Adrenal gland (tissue), 12 donors: Measurements from ENCODE around the gene PDZRN3. TPM values are rescaled to one million over a fixed set of nuclear protein-coding genes. Genes with fewer than 3 reads are reported as not detected.

ENCODE experiments used
- DNase-seq, 7 donors: peaks; one replicate each; pipeline ENCODE4 v3.0.0-alpha.2; 2019 to 2020
- H3K27ac ChIP-seq, 5 donors: fragments of 200-600 bp; sonication (generic) in 4 of 5; 1 replicate in 3 of 5; 2 replicates in 2 of 5; pipeline versions ENCODE4 v1.5.1 to v1.8.0; 2016 to 2020; ENCODE audit warnings: mild to moderate bottlenecking in 1 of 5
- H3K27me3 ChIP-seq: fragments of 200-600 bp; 2 replicates; pipeline ENCODE4 v1.8.0; 2021
- H3K36me3 ChIP-seq, 2 donors: fragments of 200-600 bp; replicated peaks in 1 of 2; 1 replicate in 1 of 2; 2 replicates in 1 of 2; pipeline versions ENCODE4 v1.5.1 to v1.8.0; 2018 to 2022
- H3K4me1 ChIP-seq, 2 donors: fragments of 200-600 bp; replicated peaks in 1 of 2; 1 replicate in 1 of 2; 2 replicates in 1 of 2; pipeline versions ENCODE4 v1.5.1 to v1.8.0; 2018 to 2021
- H3K4me3 ChIP-seq, 4 donors: fragments of 200-600 bp; sonication (generic) in 3 of 4; one replicate each; pipeline ENCODE4 v1.5.1; 2016 to 2018
- H3K9me3 ChIP-seq, 3 donors: fragments of 200-600 bp; sonication (generic) in 1 of 3; replicated peaks in 1 of 3; 1 replicate in 2 of 3; 2 replicates in 1 of 3; pipeline versions ENCODE4 v1.5.1 to v1.8.0; 2016 to 2021
- POLR2A ChIP-seq, 2 donors: fragments of 450-650 bp; IDR thresholded peaks; one replicate each; pipeline ENCODE4 v1.6.1; 2017; ENCODE audit warnings: antibody characterized with exemption in 2 of 2, mild to moderate bottlenecking in 2 of 2, moderate library complexity in 1 of 2
- WGBS, 4 donors: extraction: QIAGEN DNeasy Blood & Tissue Kit in 2 of 4; methylation state at CpG; one replicate each; pipeline versions ENCODE4 v1.1.5 to v1.1.7; 2013 to 2017; 5-methylcytosine and 5-hydroxymethylcytosine counted together
- intact Hi-C, 2 donors: fragments of 100-400 bp; cut with DNase I; formaldehyde crosslinking; loops; one replicate each; pipeline versions ENCODE4 v1.14.1 to v1.15.0; 2022 to 2023
- polyA plus RNA-seq, 3 donors: library from polyadenylated mRNA; stranded (reverse); fragments of 200-250 nt in 2 of 3; fragments of 350-450 nt in 1 of 3; fragmentation: Illumina TruSeq in 1 of 3; extraction: RNeasy Lipid Tissue Mini Kit (QIAGEN cat#74804) in 1 of 3; gene quantifications; one replicate each; pipeline ENCODE4 v1.2.3, GENCODE V29; 2013 to 2014
- total RNA-seq, 9 donors: library from RNA; depleted of rRNA in 4 of 9; stranded (reverse); fragments of >200 nt in 4 of 9; fragments of 120-200 nt in 1 of 9; fragmentation: NEBNext Ultra II Directional in 1 of 9; extraction: Animal tissue kit (Norgen Biotek cat#: 25700) in 1 of 9; gene quantifications; one replicate each; pipeline versions ENCODE4 v1.1.0 to v1.2.4, GENCODE V29; 2013 to 2023
- TF ChIP-seq, protein P1 (sequence below), 6 experiments: fragments of 450-650 bp in 4 of 6; fragments of 200-600 bp in 2 of 6; sonication (generic) in 1 of 6; IDR thresholded peaks; 1 replicate in 5 of 6; 2 replicates in 1 of 6; pipeline versions ENCODE4 v1.5.1 to v1.8.0; 2016 to 2021; ENCODE audit warnings: antibody characterized with exemption in 6 of 6, mild to moderate bottlenecking in 2 of 6, moderate library complexity in 1 of 6
- donor health status: healthy with polysubstance abuse.
- donor health status: Bipolar disorder and iron deficiency.
- donor health status: DM: yes; HTN: yes; CAD: no.
- donor health status: DM: no; HTN: no; CAD: no.
- donor health status: DM: no; HTN: no; CAD: no.
- donor health status: DM: yes; HTN: yes; CAD: no.

PDZRN3 gene
- total and polyA plus RNA-seq, 12 donors: 11.5 to 126 (median 64.1) TPM

DNA sequence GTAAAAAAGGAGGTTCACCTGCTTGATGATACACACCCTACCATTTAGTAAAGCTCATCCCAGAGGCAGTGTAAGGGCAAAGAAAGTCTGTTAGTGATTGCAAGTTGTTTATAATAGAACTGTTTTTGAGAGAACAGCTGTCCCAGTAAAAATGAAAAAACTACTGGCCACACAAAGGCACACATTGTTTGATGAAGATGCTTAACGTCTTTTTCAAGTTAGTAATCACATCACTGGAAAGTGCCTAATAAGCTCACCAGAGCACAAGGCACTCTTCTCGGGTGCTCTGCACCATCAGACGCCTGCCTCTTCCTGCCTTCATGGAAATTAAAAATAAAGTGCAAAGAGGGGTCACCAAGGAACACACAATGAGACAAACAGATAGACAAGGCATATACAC is 186.9 kb downstream of the PDZRN3 start:
- intact Hi-C loops: no loop called here
- no peak for DNase-seq
- 69 to 76% (median 72%) methylated on average over 3 of the region's 3 CpGs for WGBS, 4 donors
- H3K27me3 ChIP-seq: no peaks in the 10 kb centered on the region
- H3K4me1 ChIP-seq: peaks cover 0 to 11% of the 10 kb centered on the region in 2 donors
- no peak overlapping the region for H3K27ac ChIP-seq
- H3K4me3 ChIP-seq: no peak overlapping the region
- no peaks in the 10 kb centered on the region for H3K36me3 ChIP-seq
- TF ChIP-seq, protein P1, sequence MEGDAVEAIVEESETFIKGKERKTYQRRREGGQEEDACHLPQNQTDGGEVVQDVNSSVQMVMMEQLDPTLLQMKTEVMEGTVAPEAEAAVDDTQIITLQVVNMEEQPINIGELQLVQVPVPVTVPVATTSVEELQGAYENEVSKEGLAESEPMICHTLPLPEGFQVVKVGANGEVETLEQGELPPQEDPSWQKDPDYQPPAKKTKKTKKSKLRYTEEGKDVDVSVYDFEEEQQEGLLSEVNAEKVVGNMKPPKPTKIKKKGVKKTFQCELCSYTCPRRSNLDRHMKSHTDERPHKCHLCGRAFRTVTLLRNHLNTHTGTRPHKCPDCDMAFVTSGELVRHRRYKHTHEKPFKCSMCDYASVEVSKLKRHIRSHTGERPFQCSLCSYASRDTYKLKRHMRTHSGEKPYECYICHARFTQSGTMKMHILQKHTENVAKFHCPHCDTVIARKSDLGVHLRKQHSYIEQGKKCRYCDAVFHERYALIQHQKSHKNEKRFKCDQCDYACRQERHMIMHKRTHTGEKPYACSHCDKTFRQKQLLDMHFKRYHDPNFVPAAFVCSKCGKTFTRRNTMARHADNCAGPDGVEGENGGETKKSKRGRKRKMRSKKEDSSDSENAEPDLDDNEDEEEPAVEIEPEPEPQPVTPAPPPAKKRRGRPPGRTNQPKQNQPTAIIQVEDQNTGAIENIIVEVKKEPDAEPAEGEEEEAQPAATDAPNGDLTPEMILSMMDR (IDR thresholded peaks at IDR 0.05): no peak
- no peak for TF ChIP-seq POLR2A (IDR thresholded peaks at IDR 0.05)
- no peaks in the 10 kb centered on the region for H3K9me3 ChIP-seq

DNA sequence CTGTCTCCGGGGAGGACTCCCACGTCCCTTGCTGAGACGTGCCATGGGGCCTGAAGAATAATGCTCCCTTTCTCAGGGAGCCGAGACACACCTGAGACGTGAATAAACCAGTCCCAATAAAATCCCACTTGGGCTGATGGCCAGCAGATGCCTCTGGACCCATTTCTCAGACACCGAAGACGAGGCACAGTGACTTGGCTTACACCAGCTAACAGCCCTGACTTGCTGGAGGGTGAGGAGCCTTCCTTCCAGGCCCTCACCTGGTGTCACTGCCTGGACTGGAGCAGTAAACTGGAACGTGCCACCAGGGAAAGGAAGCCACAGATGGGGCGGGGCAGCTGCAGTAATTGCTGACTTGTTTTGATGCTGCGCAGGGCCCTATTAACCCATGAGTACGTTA is 189.7 kb downstream of the PDZRN3 start:
- 79 to 95% (median 85%) methylated on average over 9 to 11 of the region's 11 CpGs for WGBS, 4 donors
- DNase-seq: no peak
- H3K36me3 ChIP-seq: no peaks in the 10 kb centered on the region
- no peaks in the 10 kb centered on the region for H3K9me3 ChIP-seq
- intact Hi-C loops: no loop called here
- H3K27me3 ChIP-seq: no peaks in the 10 kb centered on the region
- no peak for TF ChIP-seq POLR2A (IDR thresholded peaks at IDR 0.05)
- TF ChIP-seq, protein P1 (IDR thresholded peaks at IDR 0.05): no peak
- H3K4me3 ChIP-seq: no peak overlapping the region
- peaks cover 0 to 23% of the 10 kb centered on the region in 2 donors for H3K4me1 ChIP-seq
- H3K27ac ChIP-seq: no peak overlapping the region

DNA sequence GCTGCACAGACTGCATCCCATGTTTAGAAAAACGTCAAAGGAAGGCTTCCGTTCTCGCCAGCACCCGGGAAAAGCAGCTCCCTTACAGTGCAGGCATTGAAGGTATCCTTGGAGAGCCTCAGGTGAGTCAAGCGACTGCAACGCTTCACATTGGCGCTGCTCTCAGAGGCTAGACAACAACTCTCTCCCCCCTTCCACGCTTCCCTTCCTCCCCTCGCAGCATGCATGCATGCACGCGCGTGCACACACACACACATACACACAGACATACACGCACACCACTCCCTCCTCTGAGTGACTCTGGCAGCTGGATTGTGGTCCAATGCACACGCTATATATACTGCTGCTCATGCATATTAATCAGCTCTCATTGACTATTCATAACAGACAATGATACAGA is 191.1 kb downstream of the PDZRN3 start:
- 56 to 71% (median 65%) methylated on average over 14 of the region's 14 CpGs for WGBS, 4 donors

DNA sequence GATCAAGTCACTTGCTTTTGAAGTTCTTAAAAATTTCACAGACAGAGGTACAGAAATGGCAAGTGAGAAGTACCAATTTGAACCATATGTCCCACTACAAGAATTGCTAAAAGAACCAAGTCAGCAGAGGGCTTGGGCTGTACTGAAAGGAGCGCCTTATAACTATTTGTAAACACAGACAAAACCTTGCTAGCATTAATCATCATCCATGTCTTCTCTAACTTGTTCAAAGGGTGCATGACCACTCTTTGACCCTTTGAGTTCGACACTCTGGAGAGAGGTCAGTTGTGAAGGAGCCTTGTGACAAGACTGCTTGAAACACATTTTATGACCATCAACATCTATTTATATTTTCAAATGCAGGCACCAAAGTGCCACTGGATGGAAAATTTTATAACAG is 191.7 kb downstream of the PDZRN3 start:
- TF ChIP-seq, protein P1 (IDR thresholded peaks at IDR 0.05): no peak
- TF ChIP-seq POLR2A (IDR thresholded peaks at IDR 0.05): no peak
- Histone ChIP-seq H3K27ac (peak overlapping the region in 1 of 5 donors; percentile 15), H3K9me3 (no peaks in the 10 kb centered on the region), H3K4me1 (peaks cover 0 to 23% of the 10 kb centered on the region in 2 donors), H3K4me3 (no peak overlapping the region), H3K36me3 (no peaks in the 10 kb centered on the region), H3K27me3 (no peaks in the 10 kb centered on the region)
- no peak for DNase-seq
- intact Hi-C loops: loop anchor here in 1 of 2 donors (5.0 kb wide), 1 partner anchor 331 kb away; no protein-coding TSS in a partner anchor
- WGBS, 4 donors: 40 to 52% (median 47%) methylated on average over 2 of the region's 2 CpGs

More for the DNA sequence above, 191.1 kb downstream of the PDZRN3 start:
- DNase-seq: no peak
- H3K27ac ChIP-seq: peak overlapping the region in 1 of 5 donors; percentile 15
- peaks cover 0 to 23% of the 10 kb centered on the region in 2 donors for H3K4me1 ChIP-seq
- no peaks in the 10 kb centered on the region for H3K27me3 ChIP-seq
- no peaks in the 10 kb centered on the region for H3K9me3 ChIP-seq
- no peak overlapping the region for H3K4me3 ChIP-seq
- TF ChIP-seq, protein P1 (IDR thresholded peaks at IDR 0.05): no peak
- no peak for TF ChIP-seq POLR2A (IDR thresholded peaks at IDR 0.05)
- intact Hi-C loops: loop anchor here in 1 of 2 donors (5.0 kb wide), 1 partner anchor 331 kb away; no protein-coding TSS in a partner anchor
- no peaks in the 10 kb centered on the region for H3K36me3 ChIP-seq
